DOHH2 (cell line): ENCODE results near the gene C14orf132.

Experiments used
- H3F3A ChIP-seq: fragments of 200-600 bp; sonication (generic), shearing (Covaris generic); 2 replicates; pipeline ENCODE4 v1.6.0; 2016; ENCODE audit warnings: antibody characterized with exemption, mild to moderate bottlenecking; ENCODE audit not compliant: control insufficient read depth, insufficient read depth
- H3K27ac ChIP-seq: fragments of 200-600 bp; sonication (generic); 2 replicates; pipeline ENCODE4 v1.5.1; 2014; ENCODE audit warnings: low read depth, mild to moderate bottlenecking, low read length, moderate library complexity
- H3K27me3 ChIP-seq: fragments of 200-600 bp; sonication (generic); 2 replicates; pipeline ENCODE4 v1.6.1; 2014; ENCODE audit warnings: mild to moderate bottlenecking, low read length, mixed read lengths; ENCODE audit not compliant: control insufficient read depth
- H3K36me3 ChIP-seq: fragments of 200-600 bp; sonication (generic); 2 replicates; pipeline ENCODE4 v1.6.1; 2014; ENCODE audit warnings: mild to moderate bottlenecking, low read length, moderate library complexity, mixed read lengths; ENCODE audit not compliant: control insufficient read depth
- H3K4me1 ChIP-seq: fragments of 200-600 bp; sonication (generic); 2 replicates; pipeline ENCODE4 v1.6.1; 2014; ENCODE audit warnings: mild to moderate bottlenecking, low read length, mixed read lengths; ENCODE audit not compliant: control insufficient read depth
- H3K4me2 ChIP-seq: fragments of 200-600 bp; sonication (generic); 2 replicates; pipeline ENCODE4 v1.6.0; 2014; ENCODE audit warnings: mild to moderate bottlenecking, low read length, moderate library complexity
- H3K4me3 ChIP-seq: fragments of 200-600 bp; sonication (generic); 2 replicates; pipeline ENCODE4 v1.5.1; 2014; ENCODE audit warnings: mild to moderate bottlenecking, low read length, mixed read lengths
- H3K79me2 ChIP-seq: fragments of 200-600 bp; sonication (generic); 2 replicates; pipeline ENCODE4 v1.6.1; 2014; ENCODE audit warnings: mild to moderate bottlenecking, low read length, mixed read lengths; ENCODE audit not compliant: control insufficient read depth
- H3K9me2 ChIP-seq: fragments of 200-600 bp; sonication (generic); replicated peaks from 2 replicates; pipeline ENCODE4 v1.6.1; 2014; ENCODE audit warnings: mild to moderate bottlenecking, low read length, mixed read lengths; ENCODE audit not compliant: control insufficient read depth
- H3K9me3 ChIP-seq: fragments of 200-600 bp; sonication (generic); 2 replicates; pipeline ENCODE4 v1.6.1; 2014; ENCODE audit warnings: antibody characterized with exemption, low read length, mixed read lengths; ENCODE audit not compliant: control insufficient read depth, insufficient read depth
- H4K20me1 ChIP-seq: fragments of 200-600 bp; sonication (generic); 2 replicates; pipeline ENCODE4 v1.6.0; 2014; ENCODE audit warnings: low read depth, mild to moderate bottlenecking, antibody characterized with exemption, low read length, moderate library complexity; ENCODE audit not compliant: control insufficient read depth, insufficient read depth
- CTCF ChIP-seq: fragments of 200-600 bp; sonication (generic); IDR thresholded peaks from one replicate; pipeline ENCODE4 v1.5.1; 2014; ENCODE audit warnings: antibody characterized with exemption, mild to moderate bottlenecking, low read depth, low read length; ENCODE audit not compliant: poor library complexity, severe bottlenecking
- EZH2phosphoT487 ChIP-seq: fragments of 200-600 bp; sonication (generic); IDR thresholded peaks from 2 replicates; pipeline ENCODE4 v1.6.1; 2017; ENCODE audit warnings: borderline replicate concordance, mild to moderate bottlenecking, antibody characterized with exemption, low read length, moderate library complexity, mixed read lengths

The C14orf132 gene

GRCh38 chr14:96112032-96112431 lies 72.9 kb downstream of the C14orf132 start:
- Histone ChIP-seq H3K79me2 (no peaks in the 10 kb centered on the region), H3K4me1 (no peaks in the 10 kb centered on the region), H3F3A (no peaks in the 10 kb centered on the region), H3K9me2 (no peaks in the 10 kb centered on the region), H3K9me3 (no peaks in the 10 kb centered on the region; the same call in 1 of the 2 replicates), H4K20me1 (no peaks in the 10 kb centered on the region), H3K27me3 (no peaks in the 10 kb centered on the region), H3K4me3 (no peak overlapping the region), H3K36me3 (no peaks in the 10 kb centered on the region), H3K27ac (no peak overlapping the region), H3K4me2 (no peak overlapping the region)
- no peak for TF ChIP-seq EZH2phosphoT487
- no peak for TF ChIP-seq CTCF

- Histone ChIP-seq H3F3A (no peaks in the 10 kb centered on the region), H3K9me2 (no peaks in the 10 kb centered on the region), H3K4me2 (no peak overlapping the region), H3K27ac (no peak overlapping the region), H3K36me3 (no peaks in the 10 kb centered on the region), H3K4me1 (no peaks in the 10 kb centered on the region), H3K79me2 (no peaks in the 10 kb centered on the region), H3K9me3 (no peaks in the 10 kb centered on the region; the same call in 1 of the 2 replicates), H4K20me1 (no peaks in the 10 kb centered on the region), H3K4me3 (no peak overlapping the region), H3K27me3 (no peaks in the 10 kb centered on the region)
- no peak for TF ChIP-seq CTCF
- TF ChIP-seq EZH2phosphoT487 = no peak
These were observed 74.8 kb downstream of the C14orf132 start for GRCh38 chr14:96114002-96114401.

- no peaks in the 10 kb centered on the region for H4K20me1 ChIP-seq
- no peak overlapping the region for H3K4me2 ChIP-seq
- H3K4me1 ChIP-seq = no peaks in the 10 kb centered on the region
- H3K9me3 ChIP-seq = no peaks in the 10 kb centered on the region; the same call in 1 of the 2 replicates
- H3K27me3 ChIP-seq = peaks cover 3% of the 10 kb centered on the region; the same call in 1 of the 2 replicates
- H3K9me2 ChIP-seq = no peaks in the 10 kb centered on the region
- H3K36me3 ChIP-seq = no peaks in the 10 kb centered on the region
- no peaks in the 10 kb centered on the region for H3F3A ChIP-seq
- no peak overlapping the region for H3K4me3 ChIP-seq
- no peaks in the 10 kb centered on the region for H3K79me2 ChIP-seq
- no peak for TF ChIP-seq EZH2phosphoT487
- TF ChIP-seq CTCF = no peak
- H3K27ac ChIP-seq = no peak overlapping the region
These were observed 78.1 kb downstream of the C14orf132 start for GRCh38 chr14:96117101-96117897.
